GM10847 (cell line): ENCODE data around the gene GAB2.

ENCODE experiments used
- POLR2A ChIP-seq: IDR thresholded peaks from 2 replicates; pipeline ENCODE4 v1.6.1; 2011; ENCODE audit not compliant: insufficient read length; ENCODE audit errors: extremely low read depth

GAB2 gene

DNA sequence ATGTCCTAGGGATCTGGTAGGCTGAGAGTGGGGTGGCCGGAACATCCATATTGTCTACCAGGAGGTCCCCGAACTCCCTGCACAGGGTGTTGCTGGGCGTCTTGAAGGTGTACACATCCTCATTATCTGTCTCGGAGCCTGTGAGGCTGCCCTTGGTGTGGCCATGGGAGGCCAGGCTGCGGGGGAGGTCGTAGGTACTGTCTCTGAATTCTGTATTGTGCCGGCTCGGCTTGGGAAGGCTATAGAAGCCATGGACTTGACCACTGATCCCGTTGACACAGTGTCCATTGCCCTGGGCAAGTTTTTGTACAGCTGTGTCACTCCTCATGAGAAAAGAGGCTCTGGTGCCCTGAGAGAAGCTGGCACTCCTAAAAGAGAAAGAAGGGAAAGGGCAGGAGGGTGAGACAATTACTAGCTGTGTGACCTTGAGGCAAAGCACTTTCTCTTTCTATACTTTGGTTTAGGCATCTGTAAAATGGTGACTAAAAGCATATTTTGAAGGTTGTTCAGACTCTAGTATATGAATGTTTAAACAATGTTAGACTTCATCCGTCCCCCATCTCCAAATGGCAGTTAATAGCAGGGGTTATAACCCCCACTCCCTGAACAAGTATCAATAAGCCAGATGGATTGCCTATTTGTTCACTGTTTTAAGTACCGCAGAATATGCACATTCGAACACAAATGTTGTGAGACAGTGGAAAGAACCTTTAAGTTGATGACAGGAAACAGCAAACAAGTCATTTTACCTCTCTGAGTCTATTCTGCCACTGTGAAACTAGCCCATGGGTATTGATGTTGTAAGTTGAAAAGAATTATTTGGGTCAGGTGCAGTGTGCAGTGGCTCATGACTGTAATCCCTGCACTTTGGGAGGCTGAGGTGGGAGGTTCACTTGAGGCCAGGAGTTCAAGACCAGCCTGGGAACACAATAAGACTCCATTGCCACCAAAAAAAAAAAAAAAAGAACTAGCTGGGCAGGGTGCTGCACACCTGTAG lies 190.6 kb downstream of the GAB2 start:
- TF ChIP-seq POLR2A, result no peak

- TF ChIP-seq POLR2A, result no peak
These were observed 192.7 kb downstream of the GAB2 start for GRCh38 chr11:78224906-78225420.

DNA sequence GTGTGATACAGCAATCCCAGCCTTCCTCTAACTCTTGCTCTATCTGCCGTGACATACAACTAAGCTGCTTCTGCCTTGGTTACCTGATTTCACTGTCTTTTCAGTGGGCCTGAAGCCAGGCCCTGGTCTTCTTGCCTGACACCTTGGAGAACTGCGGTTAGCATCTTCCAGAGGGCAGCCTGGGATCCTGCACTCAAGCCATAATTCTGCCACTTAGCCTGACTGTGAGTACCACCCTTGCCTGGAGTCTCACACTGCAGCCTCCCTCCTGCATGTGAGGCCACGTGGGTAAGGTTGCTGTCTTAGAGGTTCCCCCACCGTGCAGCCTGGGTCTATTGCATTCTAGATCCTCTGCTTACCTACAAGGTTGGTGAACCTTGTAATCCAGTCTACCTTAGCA lies 193.1 kb downstream of the GAB2 start:
- TF ChIP-seq POLR2A, result no peak

DNA sequence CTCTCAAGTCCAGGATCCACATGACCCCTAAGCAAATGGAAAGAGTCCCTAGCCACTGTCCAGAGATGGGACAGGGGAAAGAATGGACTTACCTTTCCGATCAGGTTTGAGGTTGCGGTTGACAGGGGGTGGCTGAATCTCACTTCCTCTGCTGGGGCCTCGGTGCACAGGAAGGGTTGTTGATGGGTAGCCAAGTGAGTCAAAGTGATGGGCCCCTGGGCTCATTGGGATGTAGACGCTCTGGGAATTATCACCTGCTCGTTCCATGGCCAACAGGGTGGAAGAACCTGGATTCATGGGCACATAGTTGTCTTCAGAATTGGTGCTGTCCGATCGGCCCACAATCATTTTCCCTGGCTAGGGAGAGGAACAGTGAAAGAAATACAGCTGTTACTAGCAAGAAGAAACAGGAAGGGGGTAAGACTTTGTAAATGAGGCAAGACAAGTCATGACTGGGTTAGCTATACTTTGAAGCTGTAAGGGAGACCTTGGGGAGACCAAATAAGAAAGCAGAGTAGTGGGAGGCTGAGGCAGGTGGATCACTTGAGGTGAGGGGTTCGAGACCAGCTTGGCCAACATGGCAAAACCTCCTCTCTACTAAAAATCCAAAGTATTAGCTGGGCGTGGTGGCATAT lies 194.2 kb downstream of the GAB2 start:
- no peak for TF ChIP-seq POLR2A

GRCh38 chr11:78221396-78222315 lies 196.0 kb downstream of the GAB2 start:
- no peak for TF ChIP-seq POLR2A

- TF ChIP-seq POLR2A, result no peak
These were observed 197.1 kb downstream of the GAB2 start for GRCh38 chr11:78220218-78221157.

DNA sequence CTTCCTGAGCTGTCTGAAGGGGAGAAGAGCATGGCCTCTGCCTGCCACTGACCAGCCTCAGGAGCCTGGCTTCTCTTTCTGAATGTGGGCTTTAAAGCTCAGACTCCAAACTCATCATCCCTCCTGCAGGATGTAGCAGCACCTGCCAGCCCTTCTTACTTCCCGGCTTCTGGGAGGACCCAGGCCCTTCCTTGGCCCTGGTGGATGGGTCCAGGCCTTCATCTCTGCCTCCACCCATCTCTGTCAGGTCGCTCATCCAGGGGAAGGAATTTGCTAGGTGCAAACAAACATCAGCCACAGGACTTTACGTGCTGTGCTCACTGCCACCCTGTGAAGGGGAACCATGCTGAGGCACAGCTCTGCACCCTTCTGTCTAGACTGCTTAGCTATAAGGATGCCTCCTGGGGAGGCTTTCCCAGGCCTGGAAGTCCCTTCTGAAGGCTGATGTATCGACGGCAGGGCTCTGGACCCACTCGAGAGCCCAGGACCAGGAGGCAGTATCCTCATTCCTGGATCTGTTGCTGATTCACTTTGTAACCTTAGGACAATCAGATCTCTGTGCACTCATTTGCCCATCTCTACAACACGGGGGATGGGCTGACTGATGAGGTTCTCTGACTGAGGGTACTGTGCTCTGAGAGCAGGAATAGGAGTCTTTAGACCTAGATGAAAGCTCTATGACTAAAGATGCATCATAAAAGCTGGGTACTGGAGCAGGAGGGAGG lies 198.0 kb downstream of the GAB2 start:
- TF ChIP-seq POLR2A, result no peak

- no peak for TF ChIP-seq POLR2A
These were observed 198.7 kb downstream of the GAB2 start for GRCh38 chr11:78218707-78219492.

DNA sequence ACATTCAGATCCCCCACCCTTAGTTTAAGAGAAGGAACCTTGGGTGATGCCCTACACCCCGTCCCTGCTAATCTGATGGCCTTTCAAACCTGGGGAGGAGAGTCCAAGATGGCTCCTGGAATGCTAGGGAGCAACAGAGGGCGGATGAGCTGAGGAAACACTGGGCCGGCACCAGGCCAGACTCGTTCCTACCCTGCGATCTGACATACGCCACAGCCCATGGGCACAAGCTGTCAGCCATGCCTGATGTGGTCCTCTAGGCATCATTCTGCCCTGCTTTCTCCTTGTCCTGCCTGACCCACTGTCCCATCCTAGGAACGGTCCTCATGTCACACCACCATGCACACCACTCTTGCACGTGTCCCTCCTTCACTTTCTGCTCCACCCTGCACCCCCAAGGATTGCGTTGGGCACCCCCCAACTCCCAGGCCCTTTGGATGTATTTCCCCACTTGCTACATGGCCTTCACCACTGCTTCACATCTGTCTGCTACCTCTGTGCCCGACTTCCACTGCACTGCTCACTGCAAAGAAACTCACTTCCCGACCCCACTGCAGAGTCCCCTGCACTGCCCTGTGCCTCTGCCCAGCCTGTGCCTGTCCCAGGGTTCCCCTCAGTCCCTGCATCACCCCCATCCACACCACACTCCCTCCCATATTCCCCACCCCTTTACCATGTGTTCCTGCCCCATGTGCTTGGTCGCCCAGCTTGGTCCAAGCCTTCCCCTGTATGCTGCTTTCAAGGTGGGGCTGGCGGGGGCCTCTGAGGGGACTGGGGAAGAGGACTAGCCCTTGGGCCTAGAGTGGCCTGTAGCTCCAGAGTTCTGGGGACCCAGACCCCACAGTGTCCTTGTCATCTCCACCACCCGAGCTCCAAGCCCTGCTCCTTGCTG lies 199.7 kb downstream of the GAB2 start:
- TF ChIP-seq POLR2A, result no peak

DNA sequence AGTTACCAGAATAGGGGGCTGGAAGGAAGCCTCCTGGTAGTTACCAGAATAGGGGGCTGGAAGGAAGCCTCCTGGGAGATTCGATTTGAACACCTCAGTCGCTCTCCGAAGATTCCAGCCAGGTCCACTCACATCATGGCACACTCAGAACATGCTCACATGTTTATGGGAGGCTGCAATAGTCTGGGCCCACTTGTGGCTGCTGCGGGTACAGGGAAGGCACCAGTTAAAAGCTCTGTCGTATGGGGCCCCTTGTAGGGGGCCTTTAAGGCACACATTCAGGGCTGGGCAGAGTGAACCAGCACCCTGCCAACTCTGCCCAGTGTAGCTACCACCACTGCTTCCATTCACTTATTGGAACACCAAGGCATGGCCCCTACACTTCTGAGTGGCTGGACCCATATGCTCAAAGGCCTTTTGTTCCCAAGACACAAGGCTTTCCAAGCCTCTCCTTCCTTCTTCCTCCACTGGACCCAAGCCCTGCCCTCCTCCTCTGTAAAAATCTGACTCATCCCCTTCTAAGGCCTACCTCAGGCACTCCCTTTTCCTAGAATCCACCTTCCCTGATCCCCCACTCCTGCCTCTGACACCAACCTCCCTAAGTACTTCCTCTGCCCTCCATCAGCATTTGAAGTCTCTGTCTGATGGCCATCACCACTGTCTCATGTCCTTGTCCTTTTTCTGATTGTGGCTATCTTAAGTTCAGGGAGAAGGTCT lies 200.9 kb downstream of the GAB2 start:
- no peak for TF ChIP-seq POLR2A

GRCh38 chr11:78216021-78216420 lies 201.6 kb downstream of the GAB2 start:
- TF ChIP-seq POLR2A, result no peak
